ENCODE data around the gene PPP6R2. TPM values are rescaled to one million over a fixed set of nuclear protein-coding genes. Genes with fewer than 3 reads are reported as not detected.
A peak's percentile ranks its signal among the peaks of the same experiment; 100 is the strongest.

The PPP6R2 gene
- total RNA-seq, 6 experiments from 2014 or later = 38.3 to 80.3 (median 54.4) TPM

DNA sequence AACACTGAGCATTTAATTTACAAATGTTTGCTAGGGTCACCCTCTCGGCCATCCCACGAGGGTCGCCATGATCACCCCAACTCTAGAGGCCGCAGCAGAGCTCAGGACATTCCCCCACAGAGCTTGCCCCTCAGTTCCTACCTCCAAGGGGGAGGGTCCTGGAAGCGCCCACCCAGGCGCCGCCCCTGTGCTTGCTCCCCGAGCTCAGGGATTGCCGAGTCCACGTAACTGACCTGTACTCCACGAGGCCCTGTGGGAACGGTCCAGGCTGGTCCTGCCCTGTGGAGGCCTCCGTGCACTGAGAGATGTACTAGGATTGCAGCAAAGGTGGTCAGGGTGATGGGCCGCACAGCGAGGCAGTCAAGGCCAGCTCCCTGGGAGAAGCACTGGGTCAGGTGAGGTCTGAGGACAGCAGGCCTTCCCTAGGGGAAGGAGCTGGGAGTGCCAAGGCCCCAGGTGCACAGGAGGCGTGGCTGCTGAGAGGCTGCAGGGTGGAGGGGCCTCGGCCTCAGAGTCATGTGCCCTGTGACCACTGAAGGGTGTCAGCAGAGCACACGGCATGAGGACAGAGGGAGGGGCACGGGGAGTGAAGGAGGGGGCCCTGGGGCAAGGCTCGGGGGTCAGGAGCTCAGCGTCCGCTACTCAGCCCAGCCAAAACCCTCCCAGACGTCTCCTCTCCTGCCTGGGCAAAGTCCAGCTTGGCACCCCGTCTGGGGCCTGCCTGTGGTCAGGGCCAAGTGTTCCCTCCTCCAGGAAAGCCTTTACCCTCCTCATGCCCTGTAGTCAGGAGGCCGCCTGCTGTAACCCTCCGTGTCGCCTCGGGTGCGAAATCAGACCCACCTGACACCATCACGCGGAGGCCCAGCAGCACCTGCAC is 141.1 kb downstream of the PPP6R2 start:
- DNase-seq = peak in 1 of 3 donors; percentile 17
- no peaks in the 10 kb centered on the region for H3K27me3 ChIP-seq
- no peak for ATAC-seq
- H3K4me1 ChIP-seq = peaks cover 0 to 11% (median 1%) of the 10 kb centered on the region in 4 donors
- no peak overlapping the region for H3K27ac ChIP-seq
- H3K4me3 ChIP-seq = no peak overlapping the region
- no peaks in the 10 kb centered on the region for H3K36me3 ChIP-seq
- H3K9me3 ChIP-seq = no peaks in the 10 kb centered on the region
- intact Hi-C loops (cut with DNase I) = loop anchor here in 1 of 2 donors (10.0 kb wide), 1 partner anchor 239 kb away; the partner anchor contains the start of gene TUBGCP6
- 100% methylated on average over 1 of the region's 31 CpGs for WGBS (ENCODE audit: insufficient coverage, low coverage, low lambda C conversion rate, missing lambda C conversion rate)
- TF ChIP-seq POLR2A (IDR thresholded peaks at IDR 0.05) = no peak
- TF ChIP-seq, protein P1, sequence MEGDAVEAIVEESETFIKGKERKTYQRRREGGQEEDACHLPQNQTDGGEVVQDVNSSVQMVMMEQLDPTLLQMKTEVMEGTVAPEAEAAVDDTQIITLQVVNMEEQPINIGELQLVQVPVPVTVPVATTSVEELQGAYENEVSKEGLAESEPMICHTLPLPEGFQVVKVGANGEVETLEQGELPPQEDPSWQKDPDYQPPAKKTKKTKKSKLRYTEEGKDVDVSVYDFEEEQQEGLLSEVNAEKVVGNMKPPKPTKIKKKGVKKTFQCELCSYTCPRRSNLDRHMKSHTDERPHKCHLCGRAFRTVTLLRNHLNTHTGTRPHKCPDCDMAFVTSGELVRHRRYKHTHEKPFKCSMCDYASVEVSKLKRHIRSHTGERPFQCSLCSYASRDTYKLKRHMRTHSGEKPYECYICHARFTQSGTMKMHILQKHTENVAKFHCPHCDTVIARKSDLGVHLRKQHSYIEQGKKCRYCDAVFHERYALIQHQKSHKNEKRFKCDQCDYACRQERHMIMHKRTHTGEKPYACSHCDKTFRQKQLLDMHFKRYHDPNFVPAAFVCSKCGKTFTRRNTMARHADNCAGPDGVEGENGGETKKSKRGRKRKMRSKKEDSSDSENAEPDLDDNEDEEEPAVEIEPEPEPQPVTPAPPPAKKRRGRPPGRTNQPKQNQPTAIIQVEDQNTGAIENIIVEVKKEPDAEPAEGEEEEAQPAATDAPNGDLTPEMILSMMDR (IDR thresholded peaks at IDR 0.05) = no peak

DNA sequence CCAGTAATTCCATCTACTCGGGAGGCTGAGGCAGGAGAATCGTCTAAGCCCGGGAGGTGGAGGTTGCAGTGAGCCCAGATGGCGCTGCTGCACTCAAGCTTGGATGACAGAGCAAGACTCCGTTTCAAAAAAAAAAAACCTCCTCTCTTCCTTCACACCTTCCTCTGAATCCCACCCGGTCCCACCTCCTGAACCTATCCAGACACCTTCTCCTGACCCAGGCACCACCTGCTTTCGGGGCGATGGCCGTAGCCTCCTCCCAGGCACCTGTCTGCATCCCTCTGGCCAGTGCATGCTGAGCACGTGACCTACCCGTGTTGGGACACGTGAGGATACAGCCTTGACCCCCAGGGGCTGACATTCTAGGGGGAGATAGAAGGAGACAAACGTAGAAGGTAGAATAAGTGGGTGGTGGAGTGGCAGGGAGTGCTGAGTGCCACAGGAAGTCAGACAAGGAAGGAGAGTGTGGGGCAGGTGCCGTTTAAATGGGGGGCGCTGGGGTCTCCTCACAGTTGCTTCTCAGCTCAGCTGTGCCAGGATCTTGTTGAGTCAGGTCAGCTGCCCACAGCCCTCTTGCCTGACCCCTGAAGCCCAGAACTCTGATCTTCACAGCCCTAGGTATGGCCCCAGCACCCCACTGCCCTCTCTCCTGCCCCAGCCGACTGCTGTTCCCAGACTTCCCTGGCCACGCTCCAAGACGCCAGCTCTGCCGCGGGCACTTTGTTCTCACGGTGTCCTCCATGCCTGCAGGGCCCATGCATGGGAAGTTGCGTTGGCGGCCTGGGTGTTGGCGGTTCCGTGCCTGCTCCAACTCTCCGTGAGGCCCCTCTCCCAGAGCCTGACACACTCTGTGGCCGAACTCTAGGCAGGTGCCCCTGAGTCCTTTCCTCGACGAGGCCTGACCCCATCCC is 142.3 kb downstream of the PPP6R2 start:
- intact Hi-C loops (cut with DNase I) = loop anchor here in 1 of 2 donors (10.0 kb wide), 1 partner anchor 241 kb away; the partner anchor contains the start of gene TUBGCP6
- no peak overlapping the region for H3K4me3 ChIP-seq
- 36% methylated on average over 17 of the region's 29 CpGs for WGBS (ENCODE audit: insufficient coverage, low coverage, low lambda C conversion rate, missing lambda C conversion rate)
- DNase-seq (peak; percentile 73 to 80 (median 79)), ATAC-seq (peak; percentile 51 to 68 (median 64))
- no peaks in the 10 kb centered on the region for H3K9me3 ChIP-seq
- peaks cover 0 to 11% (median 1%) of the 10 kb centered on the region in 4 donors for H3K4me1 ChIP-seq
- TF ChIP-seq, protein P1 (IDR thresholded peaks at IDR 0.05) = no peak
- TF ChIP-seq POLR2A (IDR thresholded peaks at IDR 0.05) = no peak
- H3K27me3 ChIP-seq = no peaks in the 10 kb centered on the region
- H3K27ac ChIP-seq = no peak overlapping the region
- H3K36me3 ChIP-seq = no peaks in the 10 kb centered on the region

DNA sequence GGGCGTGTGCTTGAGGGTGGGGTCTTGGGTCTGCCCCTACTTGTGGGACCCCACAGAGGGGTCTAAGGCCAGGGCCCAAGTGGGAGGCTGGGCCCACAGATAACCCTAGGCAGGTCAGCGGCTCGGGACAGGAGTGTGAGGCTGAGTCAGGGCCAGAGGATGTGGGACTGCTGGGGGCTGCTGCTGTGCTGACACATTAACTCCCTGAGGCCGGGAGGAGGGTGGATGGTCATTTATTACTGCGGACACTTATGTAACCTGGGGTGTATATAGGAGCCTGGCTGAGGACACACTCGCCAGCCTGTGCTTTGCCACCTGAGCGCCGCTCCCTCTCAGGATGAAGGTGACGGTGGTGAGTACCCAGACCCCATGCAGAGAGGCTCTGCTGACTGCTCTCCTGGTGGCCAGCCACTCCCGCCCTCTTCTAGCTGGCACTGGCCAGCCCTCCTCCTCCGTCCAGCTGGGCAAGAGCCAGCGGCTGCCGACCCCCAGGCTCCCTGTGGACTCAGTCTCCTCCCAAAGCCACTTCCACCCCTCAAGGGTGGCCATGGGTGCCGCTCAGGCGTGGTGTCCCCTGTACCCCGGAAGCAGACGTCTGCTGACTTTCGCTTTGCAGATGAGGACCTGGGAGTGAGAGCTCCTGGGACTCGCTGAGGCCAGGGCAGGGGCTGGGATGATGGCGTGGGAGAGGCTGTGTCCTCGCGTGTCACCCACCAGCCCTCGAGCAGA is 143.6 kb downstream of the PPP6R2 start, which contains the start of gene MIOX:
Gene MIOX, plus strand, starts transcription at position 299 of the 729 bp plus-strand sequence. Its CDS starts 39 bp downstream, at position 338.
- intact Hi-C loops (cut with DNase I) = loop anchor here in 1 of 2 donors (10.0 kb wide), 1 partner anchor 242 kb away; the partner anchor contains the start of gene TUBGCP6
- H3K4me3 ChIP-seq = no peak within 1 kb of the TSS
- no peaks in the 10 kb centered on the region for H3K36me3 ChIP-seq
- WGBS (ENCODE audit: insufficient coverage, low coverage, low lambda C conversion rate, missing lambda C conversion rate) = 75% methylated on average over 5 of the region's 23 CpGs
- DNase-seq (peak in 1 of 3 donors; percentile 42), ATAC-seq (no peak)
- TF ChIP-seq, protein P1 (IDR thresholded peaks at IDR 0.05) = no peak
- TF ChIP-seq POLR2A (IDR thresholded peaks at IDR 0.05) = no peak
- no peaks in the 10 kb centered on the region for H3K27me3 ChIP-seq
- no peak within 1 kb of the TSS for H3K27ac ChIP-seq
- H3K9me3 ChIP-seq = no peaks in the 10 kb centered on the region
- H3K4me1 ChIP-seq = peaks cover 0 to 11% (median 1%) of the 10 kb centered on the region in 4 donors
